Nephron progenitor cell (in vitro differentiated cells): Measurements from ENCODE around the gene TXNDC17.

Experiments
- DNase-seq: peaks from one replicate; pipeline ENCODE4 v3.0.0; 2021
- H3K27ac Mint-ChIP-seq: 2 replicates; pipeline ENCODE4 v1.8.0; 2021; ENCODE audit warnings: mild to moderate bottlenecking, moderate library complexity, mixed read lengths
- H3K27me3 Mint-ChIP-seq: 2 replicates; pipeline ENCODE4 v1.8.0; 2021; ENCODE audit warnings: mild to moderate bottlenecking, low read depth, mixed read lengths; ENCODE audit not compliant: poor library complexity
- H3K36me3 Mint-ChIP-seq: 2 replicates; pipeline ENCODE4 v1.8.0; 2021; ENCODE audit warnings: low read depth, mixed read lengths
- H3K4me1 Mint-ChIP-seq: 2 replicates; pipeline ENCODE4 v1.8.0; 2021; ENCODE audit warnings: mixed read lengths
- H3K4me3 Mint-ChIP-seq: 2 replicates; pipeline ENCODE4 v1.8.0; 2021; ENCODE audit warnings: mild to moderate bottlenecking, moderate library complexity, mixed read lengths
- H3K9me3 Mint-ChIP-seq: 2 replicates; pipeline ENCODE4 v1.8.0; 2021; ENCODE audit warnings: mild to moderate bottlenecking, moderate library complexity, mixed read lengths
- TF ChIP-seq, protein P1 (sequence below): fragments of 200-600 bp; sonication (generic); IDR thresholded peaks from 2 replicates; pipeline ENCODE4 v1.5.0; 2021; ENCODE audit warnings: antibody characterized with exemption

Gene TXNDC17

DNA sequence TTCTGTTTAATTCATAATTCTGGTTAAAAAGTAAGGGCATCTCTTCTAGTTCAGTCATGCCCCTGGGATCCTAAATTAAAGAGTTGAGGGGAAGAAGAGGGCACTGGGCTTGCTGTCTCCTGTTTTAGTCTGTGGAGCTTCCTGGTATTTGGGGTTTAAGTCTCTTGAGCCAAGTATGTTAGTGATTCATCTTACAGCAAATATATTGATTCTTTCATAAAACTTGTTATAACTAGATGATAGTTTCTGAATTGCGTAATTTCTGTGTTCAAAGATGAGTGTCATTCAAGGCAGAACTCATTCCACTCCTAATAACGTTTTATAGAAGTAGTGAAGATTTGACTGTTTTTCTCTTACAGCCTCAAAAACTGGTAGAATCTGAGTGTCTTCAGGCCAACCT is 1.7 kb downstream of the TXNDC17 start:
- peaks cover 20% of the 10 kb centered on the region for H3K36me3 Mint-ChIP-seq
- peaks cover 37% of the 10 kb centered on the region for H3K4me1 Mint-ChIP-seq
- TF ChIP-seq, protein P1, sequence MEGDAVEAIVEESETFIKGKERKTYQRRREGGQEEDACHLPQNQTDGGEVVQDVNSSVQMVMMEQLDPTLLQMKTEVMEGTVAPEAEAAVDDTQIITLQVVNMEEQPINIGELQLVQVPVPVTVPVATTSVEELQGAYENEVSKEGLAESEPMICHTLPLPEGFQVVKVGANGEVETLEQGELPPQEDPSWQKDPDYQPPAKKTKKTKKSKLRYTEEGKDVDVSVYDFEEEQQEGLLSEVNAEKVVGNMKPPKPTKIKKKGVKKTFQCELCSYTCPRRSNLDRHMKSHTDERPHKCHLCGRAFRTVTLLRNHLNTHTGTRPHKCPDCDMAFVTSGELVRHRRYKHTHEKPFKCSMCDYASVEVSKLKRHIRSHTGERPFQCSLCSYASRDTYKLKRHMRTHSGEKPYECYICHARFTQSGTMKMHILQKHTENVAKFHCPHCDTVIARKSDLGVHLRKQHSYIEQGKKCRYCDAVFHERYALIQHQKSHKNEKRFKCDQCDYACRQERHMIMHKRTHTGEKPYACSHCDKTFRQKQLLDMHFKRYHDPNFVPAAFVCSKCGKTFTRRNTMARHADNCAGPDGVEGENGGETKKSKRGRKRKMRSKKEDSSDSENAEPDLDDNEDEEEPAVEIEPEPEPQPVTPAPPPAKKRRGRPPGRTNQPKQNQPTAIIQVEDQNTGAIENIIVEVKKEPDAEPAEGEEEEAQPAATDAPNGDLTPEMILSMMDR: no peak
- DNase-seq: no peak
- no peaks in the 10 kb centered on the region for H3K27me3 Mint-ChIP-seq
- H3K4me3 Mint-ChIP-seq: peak overlapping the region; percentile 92
- H3K9me3 Mint-ChIP-seq: no peaks in the 10 kb centered on the region
- no peak overlapping the region for H3K27ac Mint-ChIP-seq

DNA sequence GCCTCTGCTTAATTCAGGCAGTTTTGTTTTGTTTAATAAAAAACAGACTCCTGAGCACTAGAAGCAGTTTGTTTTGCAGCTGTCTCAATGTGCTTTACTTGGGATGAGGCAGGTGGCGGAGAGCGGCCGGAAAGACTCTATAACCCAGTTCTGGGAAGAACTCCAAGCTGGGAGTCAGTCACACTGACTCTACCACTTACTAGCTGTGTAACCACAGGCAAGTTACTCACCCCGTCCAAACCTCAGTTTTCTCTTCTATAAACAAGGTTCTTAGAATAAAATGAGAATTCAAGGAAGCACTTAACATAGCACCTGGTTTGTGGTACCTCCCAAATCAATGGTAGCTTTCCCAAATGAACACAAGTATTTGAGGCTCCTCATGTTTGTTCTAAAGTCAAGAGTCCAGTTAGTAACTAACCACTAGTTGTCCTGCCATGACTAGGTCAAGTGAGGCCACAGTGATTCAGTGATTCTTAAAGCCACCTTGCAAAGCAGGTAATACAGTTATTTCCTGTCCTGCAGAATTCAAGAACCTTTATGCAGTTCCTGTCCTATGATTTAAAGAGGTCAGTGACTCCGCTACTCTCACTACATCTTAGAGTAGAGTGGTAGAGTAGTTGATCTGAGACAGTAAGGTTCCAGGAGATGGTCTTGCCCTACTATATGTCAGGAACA is 2.7 kb downstream of the TXNDC17 start:
- Mint-ChIP-seq H3K4me1 (peaks cover 28% of the 10 kb centered on the region), H3K36me3 (peaks cover 26% of the 10 kb centered on the region)
- TF ChIP-seq, protein P1: no peak

GRCh38 chr17:6648181-6648580 is 7.3 kb downstream of the TXNDC17 start:
- Mint-ChIP-seq H3K27ac (no peak overlapping the region), H3K27me3 (peaks cover 14% of the 10 kb centered on the region), H3K9me3 (no peaks in the 10 kb centered on the region), H3K4me1 (peaks cover 32% of the 10 kb centered on the region), H3K4me3 (no peak overlapping the region), H3K36me3 (peaks cover 36% of the 10 kb centered on the region)
- DNase-seq: no peak
- TF ChIP-seq, protein P1: no peak

More for the DNA sequence above, 2.7 kb downstream of the TXNDC17 start:
- DNase-seq: no peak
- Mint-ChIP-seq H3K27me3 (no peaks in the 10 kb centered on the region), H3K4me3 (no peak overlapping the region), H3K9me3 (no peaks in the 10 kb centered on the region), H3K27ac (no peak overlapping the region)

DNA sequence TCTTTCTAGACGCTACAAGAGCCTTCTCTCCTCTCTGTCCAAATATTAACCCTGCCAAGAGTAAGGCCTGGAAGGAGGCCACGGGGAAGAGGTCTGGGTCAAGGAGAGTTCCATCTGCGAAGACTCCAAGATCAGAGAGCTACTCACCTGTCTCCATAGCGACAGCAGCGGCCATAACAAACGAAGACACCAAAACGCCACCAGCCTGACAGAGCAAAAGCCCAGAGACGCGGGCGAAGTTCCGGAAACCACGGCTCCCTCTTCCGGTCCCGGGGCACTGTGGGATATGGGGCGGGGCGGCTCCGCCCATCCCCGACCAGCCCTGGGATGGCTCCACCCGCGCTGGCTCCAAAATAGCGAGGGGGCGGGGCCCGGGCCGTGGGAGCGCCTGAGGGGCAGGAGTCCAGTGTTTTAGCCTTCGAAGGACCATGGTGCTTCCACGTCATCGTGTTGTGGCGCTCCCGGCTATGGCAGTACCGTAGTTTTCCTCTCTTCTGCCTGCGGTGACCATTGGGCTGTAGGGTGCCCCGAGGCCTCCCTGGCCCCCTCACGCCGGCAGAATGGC is 10.6 kb downstream of the TXNDC17 start, which contains the start of the genes C17orf100 and MED31:
Gene C17orf100, plus strand, starts transcription at position 409 of the 565 bp plus-strand sequence. Its CDS starts 152 bp downstream, at position 561.
Gene MED31, minus strand, starts transcription at position 252 of the 565 bp plus-strand sequence. Its CDS starts 77 bp downstream, at position 175.
- TF ChIP-seq, protein P1: no peak
- Mint-ChIP-seq H3K4me1 (peaks cover 64% of the 10 kb centered on the region), H3K36me3 (peaks cover 22% of the 10 kb centered on the region), H3K27ac (peak within 1 kb of the TSS; percentile 100), H3K4me3 (peak within 1 kb of the TSS; percentile 98), H3K27me3 (peaks cover 47% of the 10 kb centered on the region), H3K9me3 (no peaks in the 10 kb centered on the region)
- peak; percentile 97 for DNase-seq

- Mint-ChIP-seq H3K4me3 (peak overlapping the region; percentile 67), H3K27ac (no peak overlapping the region), H3K27me3 (peaks cover 53% of the 10 kb centered on the region), H3K9me3 (no peaks in the 10 kb centered on the region), H3K4me1 (peaks cover 64% of the 10 kb centered on the region), H3K36me3 (peaks cover 19% of the 10 kb centered on the region)
- no peak for DNase-seq
- TF ChIP-seq, protein P1: no peak
Measured at GRCh38 chr17:6651919-6652452, 11.1 kb downstream of the TXNDC17 start.
